Hindlimb muscle (tissue), 1 donor: ENCODE results near the gene IL17F. TPM values are rescaled to one million over a fixed set of nuclear protein-coding genes. Genes with fewer than 3 reads are reported as not detected.

Experiments used
- DNase-seq: peaks from one replicate; pipeline ENCODE4 v3.0.0-alpha.2; 2013
- polyA plus RNA-seq: library from polyadenylated mRNA; unstranded; fragments of 120-200 nt; gene quantifications from one replicate; pipeline ENCODE4 v1.2.1, GENCODE V29; 2013; ENCODE audit not compliant: insufficient read length

The IL17F gene
- polyA plus RNA-seq, 1 donor, result not detected

DNA sequence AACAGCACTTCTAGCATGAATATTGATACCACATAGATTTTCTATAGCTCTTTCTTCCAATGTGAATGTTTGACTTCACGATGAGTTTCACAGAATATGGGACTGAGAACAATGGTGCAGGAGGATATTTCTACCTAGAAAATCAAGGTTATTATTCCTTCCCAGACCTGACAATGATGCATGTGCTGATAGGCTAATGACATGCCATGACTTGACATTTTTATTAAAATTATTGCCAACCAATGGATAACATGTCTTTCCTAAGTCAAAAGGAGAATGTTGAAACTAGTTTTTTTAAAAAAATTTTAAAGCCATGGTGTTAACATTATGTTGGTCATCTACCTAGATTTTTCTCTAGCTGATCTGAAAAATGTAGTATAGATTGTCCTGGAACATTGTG, 57.2 kb downstream of the IL17F start:
- no peak for DNase-seq

Other genes starting within 250 kb of the IL17F start
- 9.5 TPM for gene PKHD1, start 156.9 kb downstream of the IL17F start, polyA plus RNA-seq
- gene IL17A, start 58.1 kb downstream of the IL17F start, polyA plus RNA-seq, result not detected
- gene MCM3, start 40.2 kb upstream of the IL17F start, polyA plus RNA-seq, result 40.6 TPM
- 4.9 TPM for gene PAQR8, start 117.7 kb upstream of the IL17F start, polyA plus RNA-seq
- gene EFHC1, start 175.8 kb upstream of the IL17F start, polyA plus RNA-seq, result 18.5 TPM